Measurements from ENCODE around the gene LCE1B. TPM values are rescaled to one million over a fixed set of nuclear protein-coding genes. Genes with fewer than 3 reads are reported as not detected.

The LCE1B gene
- polyA plus RNA-seq, 1 experiment, result not detected

GRCh38 chr1:152801333-152801732, 10.4 kb upstream of the LCE1B start:
- TF ChIP-seq, protein P1, sequence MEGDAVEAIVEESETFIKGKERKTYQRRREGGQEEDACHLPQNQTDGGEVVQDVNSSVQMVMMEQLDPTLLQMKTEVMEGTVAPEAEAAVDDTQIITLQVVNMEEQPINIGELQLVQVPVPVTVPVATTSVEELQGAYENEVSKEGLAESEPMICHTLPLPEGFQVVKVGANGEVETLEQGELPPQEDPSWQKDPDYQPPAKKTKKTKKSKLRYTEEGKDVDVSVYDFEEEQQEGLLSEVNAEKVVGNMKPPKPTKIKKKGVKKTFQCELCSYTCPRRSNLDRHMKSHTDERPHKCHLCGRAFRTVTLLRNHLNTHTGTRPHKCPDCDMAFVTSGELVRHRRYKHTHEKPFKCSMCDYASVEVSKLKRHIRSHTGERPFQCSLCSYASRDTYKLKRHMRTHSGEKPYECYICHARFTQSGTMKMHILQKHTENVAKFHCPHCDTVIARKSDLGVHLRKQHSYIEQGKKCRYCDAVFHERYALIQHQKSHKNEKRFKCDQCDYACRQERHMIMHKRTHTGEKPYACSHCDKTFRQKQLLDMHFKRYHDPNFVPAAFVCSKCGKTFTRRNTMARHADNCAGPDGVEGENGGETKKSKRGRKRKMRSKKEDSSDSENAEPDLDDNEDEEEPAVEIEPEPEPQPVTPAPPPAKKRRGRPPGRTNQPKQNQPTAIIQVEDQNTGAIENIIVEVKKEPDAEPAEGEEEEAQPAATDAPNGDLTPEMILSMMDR (IDR thresholded peaks at IDR 0.05; ENCODE audit: insufficient read depth, low read depth, low read length), result no peak
- DNase-seq (ENCODE audit: low read depth), result no peak
- POLR2A ChIA-PET, result no interaction called here
- Histone ChIP-seq H3K4me3 (ENCODE audit: low read depth, low read length) (no peak overlapping the region), H3K27me3 (ENCODE audit: control insufficient read depth, insufficient read depth, low read length) (no peaks in the 10 kb centered on the region), H3K36me3 (ENCODE audit: control insufficient read depth, insufficient read depth, low read length) (no peaks in the 10 kb centered on the region)
- CTCF ChIA-PET, result no interaction called here

- no peak for DNase-seq (ENCODE audit: low read depth)
- TF ChIP-seq, protein P1 (IDR thresholded peaks at IDR 0.05; ENCODE audit: insufficient read depth, low read depth, low read length), result no peak
- Histone ChIP-seq H3K4me3 (ENCODE audit: low read depth, low read length) (no peak within 1 kb of the TSS), H3K36me3 (ENCODE audit: control insufficient read depth, insufficient read depth, low read length) (no peaks in the 10 kb centered on the region), H3K27me3 (ENCODE audit: control insufficient read depth, insufficient read depth, low read length) (no peaks in the 10 kb centered on the region)
- ChIA-PET CTCF (interaction anchor here (0.7 kb wide), 1 partner anchor 152 kb away, joined by 3 read pairs; no protein-coding TSS in a partner anchor), POLR2A (no interaction called here)
These were observed 5.2 kb upstream of the LCE1B start, which contains the start of gene LCE1C for GRCh38 chr1:152806576-152806975. Gene LCE1C, minus strand, starts transcription at chr1:152806651. Its CDS starts 1,173 bp downstream, at chr1:152805478.

DNA sequence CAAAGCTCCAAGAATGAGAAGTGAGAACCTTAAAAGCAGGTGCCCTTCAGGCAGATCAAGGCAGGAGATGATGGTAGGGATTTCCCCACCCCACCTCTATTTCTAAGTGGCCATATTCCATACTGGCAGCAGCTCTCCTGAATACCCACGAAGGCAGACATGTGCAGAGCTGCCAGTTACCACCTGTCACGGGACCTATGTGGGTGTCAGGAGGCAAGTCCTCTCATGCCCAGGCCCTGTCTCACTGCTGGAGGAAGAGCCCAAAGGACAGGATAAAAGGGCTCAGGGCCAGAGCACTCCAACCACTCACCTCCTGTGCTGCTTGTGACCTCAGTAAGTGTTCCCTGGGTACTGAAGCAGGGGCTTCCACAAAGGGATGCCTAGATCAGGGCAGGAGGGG, 721 bp upstream of the LCE1B start:
- Histone ChIP-seq H3K36me3 (ENCODE audit: control insufficient read depth, insufficient read depth, low read length) (no peaks in the 10 kb centered on the region), H3K4me3 (ENCODE audit: low read depth, low read length) (no peak overlapping the region), H3K27me3 (ENCODE audit: control insufficient read depth, insufficient read depth, low read length) (no peaks in the 10 kb centered on the region)
- no peak for DNase-seq (ENCODE audit: low read depth)
- CTCF ChIA-PET, result no interaction called here
- TF ChIP-seq, protein P1 (IDR thresholded peaks at IDR 0.05; ENCODE audit: insufficient read depth, low read depth, low read length), result no peak
- POLR2A ChIA-PET, result no interaction called here

DNA sequence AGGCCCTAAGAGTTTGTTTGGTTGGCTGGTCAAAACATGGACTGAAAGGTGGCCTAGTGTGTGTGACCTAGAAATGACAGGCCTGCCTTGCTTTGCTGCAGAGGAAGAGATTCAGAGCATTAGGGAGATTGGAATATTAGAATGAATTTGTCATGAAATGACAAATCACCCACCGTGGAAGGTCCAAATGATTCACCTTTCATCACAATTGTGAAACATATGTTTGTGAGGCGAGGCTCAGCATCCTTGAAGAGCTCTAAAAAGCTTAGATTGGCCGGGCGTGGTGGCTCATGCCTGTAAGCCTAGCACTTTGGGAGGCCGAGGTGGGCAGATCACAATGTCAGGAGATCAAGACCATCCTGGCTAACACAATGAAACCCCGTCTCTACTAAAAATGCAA, 5.5 kb downstream of the LCE1B start:
- POLR2A ChIA-PET, result no interaction called here
- no peak for DNase-seq (ENCODE audit: low read depth)
- CTCF ChIA-PET, result interaction anchor here (1.5 kb wide), 1 partner anchor 53 kb away, joined by 4 read pairs; no protein-coding TSS in a partner anchor
- no peaks in the 10 kb centered on the region for H3K36me3 ChIP-seq (ENCODE audit: control insufficient read depth, insufficient read depth, low read length)
- TF ChIP-seq, protein P1 (IDR thresholded peaks at IDR 0.05; ENCODE audit: insufficient read depth, low read depth, low read length), result no peak
- no peak overlapping the region for H3K4me3 ChIP-seq (ENCODE audit: low read depth, low read length)
- no peaks in the 10 kb centered on the region for H3K27me3 ChIP-seq (ENCODE audit: control insufficient read depth, insufficient read depth, low read length)

DNA sequence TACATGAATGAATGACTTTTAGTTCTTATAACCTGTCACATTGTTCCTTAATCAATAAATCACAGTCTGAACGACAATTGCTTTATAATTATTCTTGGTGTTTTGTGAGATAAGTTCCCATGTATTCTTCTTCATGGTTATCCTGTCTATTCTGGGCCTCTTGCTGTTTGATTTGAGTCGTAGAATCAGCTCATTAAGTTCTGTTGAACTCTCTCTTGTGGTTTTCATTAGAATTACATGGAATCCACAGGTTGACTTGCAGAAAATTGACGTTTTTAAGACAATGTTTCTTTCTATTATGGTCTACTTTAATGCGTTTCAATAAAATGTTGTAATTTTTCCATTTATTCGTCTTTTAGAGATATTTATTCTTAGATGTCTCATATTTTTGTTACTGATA, 11.5 kb downstream of the LCE1B start:
- DNase-seq (ENCODE audit: low read depth), result no peak
- CTCF ChIA-PET, result no interaction called here
- H3K27me3 ChIP-seq (ENCODE audit: control insufficient read depth, insufficient read depth, low read length), result no peaks in the 10 kb centered on the region
- TF ChIP-seq, protein P1 (IDR thresholded peaks at IDR 0.05; ENCODE audit: insufficient read depth, low read depth, low read length), result no peak
- H3K36me3 ChIP-seq (ENCODE audit: control insufficient read depth, insufficient read depth, low read length), result no peaks in the 10 kb centered on the region
- POLR2A ChIA-PET, result no interaction called here
- no peak overlapping the region for H3K4me3 ChIP-seq (ENCODE audit: low read depth, low read length)

Data from BJ (cell line).